Transverse colon (tissue), 4 donors: ENCODE results near the gene IGFL3. TPM values are rescaled to one million over a fixed set of nuclear protein-coding genes. Genes with fewer than 3 reads are reported as not detected.

Source experiments
- DNase-seq: peaks from one replicate; pipeline ENCODE4 v3.0.0-alpha.2; 2019
- H3K27ac ChIP-seq, 4 donors: fragments of 200-600 bp; sonication (generic); 2 replicates each; pipeline ENCODE4 v1.5.1; 2016 to 2018; ENCODE audit warnings: inconsistent platforms in 4 of 4
- H3K27me3 ChIP-seq: fragments of 200-600 bp; sonication (generic); 2 replicates; pipeline ENCODE4 v1.5.1; 2017; ENCODE audit warnings: inconsistent platforms
- H3K36me3 ChIP-seq, 4 donors: fragments of 200-600 bp; sonication (generic); 2 replicates each; pipeline ENCODE4 v1.5.1; 2017 to 2019; ENCODE audit warnings: inconsistent platforms in 4 of 4
- H3K4me1 ChIP-seq, 4 donors: fragments of 200-600 bp; sonication (generic); 2 replicates each; pipeline ENCODE4 v1.5.1; 2017 to 2020; ENCODE audit warnings: inconsistent platforms in 4 of 4
- H3K4me3 ChIP-seq, 4 donors: fragments of 200-600 bp; sonication (generic); 1 replicate in 1 of 4; 2 replicates in 3 of 4; pipeline versions ENCODE4 v1.5.1 to v1.6.1; 2017 to 2019; ENCODE audit warnings: inconsistent platforms in 4 of 4
- H3K9me3 ChIP-seq, 2 donors: fragments of 200-600 bp; sonication (generic); 2 replicates each; pipeline ENCODE4 v1.5.1; 2017 to 2019; ENCODE audit warnings: inconsistent platforms in 2 of 2
- CTCF ChIP-seq, 5 experiments: fragments of 200-600 bp in 3 of 5; fragments of 450-650 bp in 2 of 5; sonication (generic) in 3 of 5; IDR thresholded peaks; 1 replicate in 2 of 5; 2 replicates in 3 of 5; pipeline ENCODE4 v1.5.1; 2016 to 2017; ENCODE audit warnings: antibody characterized with exemption in 5 of 5, inconsistent platforms in 3 of 5, mild to moderate bottlenecking in 2 of 5, moderate library complexity in 1 of 5
- EP300 ChIP-seq: sonication (generic); formaldehyde crosslinking; IDR thresholded peaks from one replicate; pipeline ENCODE4 v1.6.1; 2017; ENCODE audit warnings: antibody characterized with exemption, low read depth
- POLR2A ChIP-seq: fragments of 450-650 bp; IDR thresholded peaks from one replicate; pipeline ENCODE4 v1.6.1; 2016; ENCODE audit warnings: antibody characterized with exemption, mild to moderate bottlenecking, moderate library complexity
- POLR2AphosphoS5 ChIP-seq, 3 donors: sonication (generic); formaldehyde crosslinking; IDR thresholded peaks; one replicate each; pipeline ENCODE4 v1.6.1; 2016; ENCODE audit warnings: antibody characterized with exemption in 3 of 3
- WGBS, 2 donors: methylation state at CpG; one replicate each; pipeline ENCODE4 v1.1.5; 2018; ENCODE audit warnings: low coverage in 1 of 2; 5-methylcytosine and 5-hydroxymethylcytosine counted together
- in situ Hi-C, 4 donors: fragments of 200-750 bp; cut with MboI; loops; one replicate each; pipeline versions ENCODE4 v1.15.0 to v1.15.1; 2017; ENCODE audit warnings: low sequenced_read_pairs in 3 of 4, low pct_ligation_motif_present in 1 of 4, low pct_unique_long_range_greater_than_20kb in 1 of 4
- intact Hi-C: fragments of 100-400 bp; cut with DNase I; formaldehyde crosslinking; loops from one replicate; pipeline ENCODE4 v1.15.1; 2023; ENCODE audit warnings: low total_unique reads
- total RNA-seq, 4 donors: library from RNA; depleted of rRNA; stranded (reverse); fragments of >200 nt; gene quantifications; one replicate each; pipeline ENCODE4 v1.1.0, GENCODE V29; 2016

Gene IGFL3
- total RNA-seq, 4 donors from 2014 or later, result not detected

GRCh38 chr19:46073268-46073922 lies 51.1 kb downstream of the IGFL3 start:
- intact Hi-C loops, result loop anchor here (5.0 kb wide), 1 partner anchor 41 kb away; no protein-coding TSS in a partner anchor
- peaks cover 48% of the 10 kb centered on the region for H3K27me3 ChIP-seq
- H3K27ac ChIP-seq, result no peak overlapping the region
- H3K4me3 ChIP-seq, result no peak overlapping the region
- WGBS, 2 donors, result 86% methylated on average over 3 of the region's 3 CpGs; no CpG with 5 or more reads in 1 of the 2 donors
- no peak for DNase-seq
- H3K36me3 ChIP-seq, result no peaks in the 10 kb centered on the region
- in situ Hi-C loops, result no loop called here
- TF ChIP-seq POLR2AphosphoS5 (IDR thresholded peaks at IDR 0.05), result no peak
- TF ChIP-seq CTCF (IDR thresholded peaks at IDR 0.05), result no peak
- TF ChIP-seq EP300, result no peak
- TF ChIP-seq POLR2A, result no peak
- peaks cover 0 to 14% (median 8%) of the 10 kb centered on the region in 4 donors for H3K4me1 ChIP-seq
- no peaks in the 10 kb centered on the region for H3K9me3 ChIP-seq

Other genes with a start within 250 kb of the IGFL3 start
- gene IRF2BP1, start 238.5 kb downstream of the IGFL3 start, total RNA-seq, result 10 to 100 TPM; 24.9 to 34.1 (median 29.5) TPM
- 10 to 100 TPM in 2 of 4 donors, 1 to 10 TPM in 2; 5.5 to 26.9 (median 8.9) TPM for gene MYPOP, start 222.1 kb downstream of the IGFL3 start, total RNA-seq
- gene NANOS2, start 209.9 kb downstream of the IGFL3 start, total RNA-seq, result not detected
- 1 to 10 TPM in 1 of 4 donors, under 1 TPM in 2, not detected in 1; 0.41 to 2.2 (median 1.00) TPM for gene NOVA2, start 150.8 kb downstream of the IGFL3 start, total RNA-seq
- 10 to 100 TPM in 2 of 4 donors, 1 to 10 TPM in 2; 7.8 to 18.7 (median 10.6) TPM for gene CCDC61, start 129.2 kb downstream of the IGFL3 start, total RNA-seq
- not detected for gene PGLYRP1, start 101.6 kb downstream of the IGFL3 start, total RNA-seq
- not detected for gene IGFL4, start 83.7 kb downstream of the IGFL3 start, total RNA-seq
- gene IGFL2, start 23.6 kb upstream of the IGFL3 start, total RNA-seq, result not detected
- not detected for gene IGFL1, start 105.1 kb upstream of the IGFL3 start, total RNA-seq
- 100 to 1,000 TPM in 2 of 4 donors, 10 to 100 TPM in 2; 37.7 to 227 (median 97.5) TPM for gene HIF3A, start 172.4 kb upstream of the IGFL3 start, total RNA-seq
- gene PPP5C, start 222.4 kb upstream of the IGFL3 start, total RNA-seq, result 100 to 1,000 TPM in 1 of 4 donors, 10 to 100 TPM in 3; 78.8 to 132 (median 96.8) TPM